K562 (cell line): Measurements from ENCODE around the gene TMEM167B. TPM values are rescaled to one million over a fixed set of nuclear protein-coding genes. Genes with fewer than 3 reads are reported as not detected.
A peak's percentile ranks its signal among the peaks of the same experiment; 100 is the strongest.

Experiments
- CREB3L1 ChIP-seq: fragments of 450-650 bp; IDR thresholded peaks from 2 replicates; pipeline ENCODE4 v1.6.1; 2014; ENCODE audit warnings: low read depth, mild to moderate bottlenecking, moderate library complexity, borderline replicate concordance
- FOXM1 ChIP-seq, 2 experiments: fragments of 450-650 bp in 1 of 2; sonication (generic) in 1 of 2; formaldehyde crosslinking in 1 of 2; IDR thresholded peaks; 2 replicates each; pipeline versions ENCODE4 v1.6.1 to v1.9.0; 2017 to 2022; ENCODE audit warnings: low read depth in 2 of 2, mild to moderate bottlenecking in 2 of 2, missing genetic modification reagents in 1 of 2, moderate library complexity in 1 of 2
- MECOM ChIP-seq: fragments of 250-450 bp; sonication (Bioruptor Pico); IDR thresholded peaks from 2 replicates; pipeline ENCODE4 v1.8.0; 2022; ENCODE audit warnings: inconsistent platforms
- SMARCA4 ChIP-seq: fragments of 450-650 bp; IDR thresholded peaks from 2 replicates; pipeline ENCODE4 v1.6.1; 2016
- ZBTB17 ChIP-seq: fragments of 450-650 bp; formaldehyde crosslinking; IDR thresholded peaks from 2 replicates; pipeline ENCODE4 v1.4.0; 2020; ENCODE audit warnings: mild to moderate bottlenecking
- ZKSCAN3 ChIP-seq: fragments of 250-450 bp; sonication (Bioruptor Pico); IDR thresholded peaks from 2 replicates; pipeline ENCODE4 v1.4.0; 2020
- ZNF551 ChIP-seq: fragments of 250-450 bp; sonication (Bioruptor Pico); IDR thresholded peaks from 2 replicates; pipeline ENCODE4 v1.5.0; 2021; ENCODE audit warnings: mild to moderate bottlenecking, moderate library complexity
- polyA plus RNA-seq, 8 experiments: library from polyadenylated mRNA; depleted of rRNA in 4 of 8; stranded (reverse) in 5 of 8; unstranded in 3 of 8; fragments of >200 nt; fragmentation: Nextera tagmentation in 2 of 8; fragmentation: Illumina TruSeq in 1 of 8; extraction: Ambion mirVana in 2 of 8; extraction: Trizol in 1 of 8; gene quantifications; 2 replicates each; pipeline versions ENCODE4 v1.2.1 to v1.2.3, GENCODE V29; 2011 to 2014; ENCODE audit warnings: inconsistent platforms in 1 of 8, missing spikeins in 1 of 8
- total RNA-seq, 7 experiments: library from RNA; depleted of rRNA in 6 of 7; stranded (reverse); fragments of >200 nt in 6 of 7; fragmentation: Illumina TruSeq in 2 of 7; extraction: Trizol in 2 of 7; gene quantifications; 2 replicates each; pipeline versions ENCODE4 v1.2.1 to v1.2.3, GENCODE V29; 2011 to 2021; ENCODE audit warnings: low replicate concordance in 1 of 7
- TF ChIP-seq, protein P1 (sequence below), 2 experiments: fragments of 450-650 bp in 1 of 2; sonication (generic) in 1 of 2; formaldehyde crosslinking in 1 of 2; IDR thresholded peaks; 2 replicates each; pipeline versions ENCODE4 v1.7.1 to v1.9.0; 2016 to 2022; ENCODE audit warnings: inconsistent platforms in 1 of 2, mild to moderate bottlenecking in 1 of 2, missing genetic modification reagents in 1 of 2
- TF ChIP-seq, protein P2 (sequence below): fragments of 450-650 bp; IDR thresholded peaks from 2 replicates; pipeline ENCODE4 v1.7.1; 2018; ENCODE audit warnings: mild to moderate bottlenecking, low read depth; ENCODE audit not compliant: partially characterized antibody
- TF ChIP-seq, protein P3 (sequence below): sonication (generic); formaldehyde crosslinking; IDR thresholded peaks from 2 replicates; pipeline ENCODE4 v1.8.1; 2023; ENCODE audit warnings: mild to moderate bottlenecking, missing genetic modification reagents

TMEM167B gene
- total and polyA plus RNA-seq, 9 of the 15 experiments (the other 6 are each of a cell fraction or from before 2014, with no cell fraction given): 17.2 to 36.4 (median 32.2) TPM

DNA sequence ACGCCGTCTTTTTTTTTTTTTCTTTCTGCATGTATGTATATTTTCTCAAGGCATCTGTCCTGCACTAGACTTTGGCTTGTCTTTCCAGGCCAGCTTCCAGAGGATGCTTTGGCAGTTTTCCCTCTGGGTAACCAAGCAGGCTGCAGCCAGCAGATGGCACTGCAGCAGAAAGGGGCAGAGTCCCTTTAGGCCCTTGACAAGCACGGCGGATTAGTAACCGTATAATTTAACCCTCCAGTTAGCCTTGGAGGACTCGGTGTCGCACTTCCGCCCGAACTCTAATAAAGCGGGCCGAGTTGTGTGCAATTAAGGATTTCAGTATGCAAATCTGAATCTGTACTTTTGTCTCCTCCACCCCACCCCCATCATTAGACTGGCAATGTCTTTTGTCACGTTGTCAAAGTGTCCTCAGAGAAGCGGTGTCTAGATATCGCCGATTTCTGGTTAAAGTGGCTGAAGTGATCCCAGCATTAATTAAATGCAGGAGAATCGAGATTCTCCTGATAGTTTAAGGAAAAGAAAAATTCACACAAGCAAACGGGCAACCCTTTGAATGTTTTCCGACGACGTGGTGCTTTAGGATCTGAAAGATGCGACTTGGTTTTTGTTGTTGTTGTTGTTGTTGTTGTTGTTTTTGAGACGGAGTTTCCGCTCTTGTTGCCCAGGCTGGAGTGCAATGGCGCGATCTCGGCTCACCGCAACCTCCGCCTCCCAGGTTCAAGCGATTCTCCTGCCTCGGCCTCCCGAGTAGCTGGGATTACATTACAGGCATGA is 1.1 kb upstream of the TMEM167B start (continued):
- TF ChIP-seq, protein P1, sequence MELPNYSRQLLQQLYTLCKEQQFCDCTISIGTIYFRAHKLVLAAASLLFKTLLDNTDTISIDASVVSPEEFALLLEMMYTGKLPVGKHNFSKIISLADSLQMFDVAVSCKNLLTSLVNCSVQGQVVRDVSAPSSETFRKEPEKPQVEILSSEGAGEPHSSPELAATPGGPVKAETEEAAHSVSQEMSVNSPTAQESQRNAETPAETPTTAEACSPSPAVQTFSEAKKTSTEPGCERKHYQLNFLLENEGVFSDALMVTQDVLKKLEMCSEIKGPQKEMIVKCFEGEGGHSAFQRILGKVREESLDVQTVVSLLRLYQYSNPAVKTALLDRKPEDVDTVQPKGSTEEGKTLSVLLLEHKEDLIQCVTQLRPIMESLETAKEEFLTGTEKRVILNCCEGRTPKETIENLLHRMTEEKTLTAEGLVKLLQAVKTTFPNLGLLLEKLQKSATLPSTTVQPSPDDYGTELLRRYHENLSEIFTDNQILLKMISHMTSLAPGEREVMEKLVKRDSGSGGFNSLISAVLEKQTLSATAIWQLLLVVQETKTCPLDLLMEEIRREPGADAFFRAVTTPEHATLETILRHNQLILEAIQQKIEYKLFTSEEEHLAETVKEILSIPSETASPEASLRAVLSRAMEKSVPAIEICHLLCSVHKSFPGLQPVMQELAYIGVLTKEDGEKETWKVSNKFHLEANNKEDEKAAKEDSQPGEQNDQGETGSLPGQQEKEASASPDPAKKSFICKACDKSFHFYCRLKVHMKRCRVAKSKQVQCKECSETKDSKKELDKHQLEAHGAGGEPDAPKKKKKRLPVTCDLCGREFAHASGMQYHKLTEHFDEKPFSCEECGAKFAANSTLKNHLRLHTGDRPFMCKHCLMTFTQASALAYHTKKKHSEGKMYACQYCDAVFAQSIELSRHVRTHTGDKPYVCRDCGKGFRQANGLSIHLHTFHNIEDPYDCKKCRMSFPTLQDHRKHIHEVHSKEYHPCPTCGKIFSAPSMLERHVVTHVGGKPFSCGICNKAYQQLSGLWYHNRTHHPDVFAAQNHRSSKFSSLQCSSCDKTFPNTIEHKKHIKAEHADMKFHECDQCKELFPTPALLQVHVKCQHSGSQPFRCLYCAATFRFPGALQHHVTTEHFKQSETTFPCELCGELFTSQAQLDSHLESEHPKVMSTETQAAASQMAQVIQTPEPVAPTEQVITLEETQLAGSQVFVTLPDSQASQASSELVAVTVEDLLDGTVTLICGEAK (IDR thresholded peaks at IDR 0.05): peak; percentile 73
- TF ChIP-seq, protein P1 (CRISPR knock-in tag; IDR thresholded peaks at IDR 0.05): no peak; the same call in 1 of the 2 replicates
- TF ChIP-seq CREB3L1: peak; percentile 46; the same call in 1 of the 2 replicates
- no peak for TF ChIP-seq ZNF551 (CRISPR knock-in tag)
- peak; percentile 75; the same call in 1 of the 2 replicates for TF ChIP-seq ZBTB17 (CRISPR knock-in tag)
- TF ChIP-seq FOXM1 (IDR thresholded peaks at IDR 0.05; ENCODE audit: low read depth): 0 out of 2 replicates have a peak, but pooled peaks have one; percentile 20
- TF ChIP-seq FOXM1 (CRISPR knock-in tag; IDR thresholded peaks at IDR 0.05; ENCODE audit: low read depth): no peak
- peak; percentile 62; the same call in 1 of the 2 replicates for TF ChIP-seq MECOM
- TF ChIP-seq ZKSCAN3 (CRISPR knock-in tag): no peak
- TF ChIP-seq, protein P2, sequence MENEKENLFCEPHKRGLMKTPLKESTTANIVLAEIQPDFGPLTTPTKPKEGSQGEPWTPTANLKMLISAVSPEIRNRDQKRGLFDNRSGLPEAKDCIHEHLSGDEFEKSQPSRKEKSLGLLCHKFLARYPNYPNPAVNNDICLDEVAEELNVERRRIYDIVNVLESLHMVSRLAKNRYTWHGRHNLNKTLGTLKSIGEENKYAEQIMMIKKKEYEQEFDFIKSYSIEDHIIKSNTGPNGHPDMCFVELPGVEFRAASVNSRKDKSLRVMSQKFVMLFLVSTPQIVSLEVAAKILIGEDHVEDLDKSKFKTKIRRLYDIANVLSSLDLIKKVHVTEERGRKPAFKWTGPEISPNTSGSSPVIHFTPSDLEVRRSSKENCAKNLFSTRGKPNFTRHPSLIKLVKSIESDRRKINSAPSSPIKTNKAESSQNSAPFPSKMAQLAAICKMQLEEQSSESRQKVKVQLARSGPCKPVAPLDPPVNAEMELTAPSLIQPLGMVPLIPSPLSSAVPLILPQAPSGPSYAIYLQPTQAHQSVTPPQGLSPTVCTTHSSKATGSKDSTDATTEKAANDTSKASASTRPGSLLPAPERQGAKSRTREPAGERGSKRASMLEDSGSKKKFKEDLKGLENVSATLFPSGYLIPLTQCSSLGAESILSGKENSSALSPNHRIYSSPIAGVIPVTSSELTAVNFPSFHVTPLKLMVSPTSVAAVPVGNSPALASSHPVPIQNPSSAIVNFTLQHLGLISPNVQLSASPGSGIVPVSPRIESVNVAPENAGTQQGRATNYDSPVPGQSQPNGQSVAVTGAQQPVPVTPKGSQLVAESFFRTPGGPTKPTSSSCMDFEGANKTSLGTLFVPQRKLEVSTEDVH: peak; percentile 35
- TF ChIP-seq, protein P3, sequence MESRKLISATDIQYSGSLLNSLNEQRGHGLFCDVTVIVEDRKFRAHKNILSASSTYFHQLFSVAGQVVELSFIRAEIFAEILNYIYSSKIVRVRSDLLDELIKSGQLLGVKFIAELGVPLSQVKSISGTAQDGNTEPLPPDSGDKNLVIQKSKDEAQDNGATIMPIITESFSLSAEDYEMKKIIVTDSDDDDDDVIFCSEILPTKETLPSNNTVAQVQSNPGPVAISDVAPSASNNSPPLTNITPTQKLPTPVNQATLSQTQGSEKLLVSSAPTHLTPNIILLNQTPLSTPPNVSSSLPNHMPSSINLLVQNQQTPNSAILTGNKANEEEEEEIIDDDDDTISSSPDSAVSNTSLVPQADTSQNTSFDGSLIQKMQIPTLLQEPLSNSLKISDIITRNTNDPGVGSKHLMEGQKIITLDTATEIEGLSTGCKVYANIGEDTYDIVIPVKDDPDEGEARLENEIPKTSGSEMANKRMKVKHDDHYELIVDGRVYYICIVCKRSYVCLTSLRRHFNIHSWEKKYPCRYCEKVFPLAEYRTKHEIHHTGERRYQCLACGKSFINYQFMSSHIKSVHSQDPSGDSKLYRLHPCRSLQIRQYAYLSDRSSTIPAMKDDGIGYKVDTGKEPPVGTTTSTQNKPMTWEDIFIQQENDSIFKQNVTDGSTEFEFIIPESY: peak; percentile 83
- TF ChIP-seq SMARCA4: peak; percentile 52; the same call in 1 of the 2 replicates
